MM.1S (cell line): Measurements from ENCODE around the gene CEP128.

Experiments used
- CTCF ChIP-seq: fragments of 300-600 bp; sonication (generic); IDR thresholded peaks from 2 replicates; pipeline ENCODE4 v1.5.1; 2016; ENCODE audit warnings: antibody characterized with exemption, low read length, mixed read lengths
- EZH2 ChIP-seq: fragments of 300-600 bp; sonication (generic); optimal IDR thresholded peaks from 2 replicates; pipeline ENCODE3; 2017; ENCODE audit warnings: low read depth, mild to moderate bottlenecking, antibody characterized with exemption, low read length, mixed read lengths

- no peak for TF ChIP-seq CTCF
- TF ChIP-seq EZH2: no peak
Measured at GRCh38 chr14:80447392-80447791, 494.1 kb downstream of the CEP128 start.
